HG03378 (cell line): ENCODE data around the gene S100P.
"Not testable (repeated sequence)": the region's sequence is repeated elsewhere in the genome, so short reads cannot be mapped to it uniquely, and the experiment has no call there.

Experiments
- ATAC-seq: cut with Tn5 transposase; IDR thresholded peaks from one replicate; pipeline ENCODE4 v1.9.1; 2021; ENCODE audit warnings: mild to moderate bottlenecking, moderate library complexity; ENCODE audit not compliant: unreplicated experiment

S100P gene

DNA sequence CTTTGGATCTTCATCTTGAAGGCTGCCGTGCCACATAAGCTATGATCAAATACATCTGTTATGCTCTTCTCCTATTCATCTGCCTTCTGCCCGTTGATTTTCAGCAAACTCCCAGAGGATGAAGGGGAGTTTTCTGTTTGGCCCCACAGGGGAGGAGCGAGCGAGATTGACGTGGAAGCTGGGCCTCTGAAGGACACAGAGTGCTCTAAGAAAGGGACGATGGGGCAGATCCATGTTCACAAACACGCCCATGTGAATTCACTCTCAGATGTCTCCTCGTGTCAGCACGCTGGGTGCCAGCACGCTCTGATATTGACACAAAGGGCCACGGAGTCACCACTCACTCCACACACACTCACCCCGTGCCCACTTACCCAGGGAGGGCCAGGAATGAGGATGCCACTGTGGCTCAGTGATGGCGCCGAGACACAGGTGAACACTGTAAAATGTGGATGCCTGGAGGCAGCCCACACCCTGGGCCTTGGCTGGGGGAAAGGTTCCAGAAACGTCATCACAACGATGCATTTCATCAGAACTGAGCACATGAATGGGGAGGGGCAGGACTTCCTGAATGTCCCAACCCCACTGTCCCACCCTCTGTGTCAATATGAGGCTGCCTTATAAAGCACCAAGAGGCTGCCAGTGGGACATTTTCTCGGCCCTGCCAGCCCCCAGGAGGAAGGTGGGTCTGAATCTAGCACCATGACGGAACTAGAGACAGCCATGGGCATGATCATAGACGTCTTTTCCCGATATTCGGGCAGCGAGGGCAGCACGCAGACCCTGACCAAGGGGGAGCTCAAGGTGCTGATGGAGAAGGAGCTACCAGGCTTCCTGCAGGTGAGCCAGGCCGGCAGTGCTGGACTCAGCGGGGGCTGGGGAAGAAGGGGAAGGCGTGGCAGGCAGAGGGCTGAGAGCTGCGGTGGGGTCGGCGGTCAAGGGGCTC, at the start of gene S100P:
TSS of gene S100P (plus strand) at position 648 of the 946 bp plus-strand sequence. CDS start at position 703, 55 bp downstream.
- no peak for ATAC-seq

DNA sequence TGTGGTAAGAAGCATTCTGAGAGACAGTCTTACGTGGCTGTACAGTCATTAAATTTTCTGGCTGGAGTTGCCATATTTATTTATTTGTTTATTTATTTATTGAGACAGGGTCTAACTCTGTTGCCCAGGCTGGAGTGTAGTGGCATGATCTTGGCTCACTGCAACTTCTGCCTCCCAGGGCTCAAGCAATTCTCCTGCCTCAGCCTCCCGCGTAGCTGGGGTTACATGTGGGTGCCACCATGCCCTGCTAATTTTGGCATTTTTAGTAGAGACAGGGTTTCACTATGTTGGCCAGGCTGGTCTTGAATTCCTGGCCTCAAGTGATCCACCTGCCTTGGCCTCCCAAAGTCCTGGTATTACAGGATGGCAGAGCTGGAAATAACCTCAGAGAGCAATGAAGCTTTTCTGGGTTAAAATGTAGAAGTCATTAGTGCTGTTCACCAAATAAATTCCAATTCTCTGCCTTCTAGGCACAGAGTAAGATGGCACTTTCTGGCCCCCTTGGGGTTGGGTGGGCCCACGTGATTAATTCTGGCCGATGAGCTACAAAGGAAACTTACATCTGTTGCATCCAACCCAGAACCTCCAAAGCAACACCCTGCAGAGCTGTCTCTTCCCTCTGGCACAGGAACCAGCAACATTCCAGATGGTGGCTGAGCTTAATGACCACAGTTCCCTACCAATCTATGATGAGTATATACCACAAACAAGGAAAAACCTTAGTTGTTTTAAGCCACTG, 48.7 kb upstream of the S100P start:
- no peak for ATAC-seq

DNA sequence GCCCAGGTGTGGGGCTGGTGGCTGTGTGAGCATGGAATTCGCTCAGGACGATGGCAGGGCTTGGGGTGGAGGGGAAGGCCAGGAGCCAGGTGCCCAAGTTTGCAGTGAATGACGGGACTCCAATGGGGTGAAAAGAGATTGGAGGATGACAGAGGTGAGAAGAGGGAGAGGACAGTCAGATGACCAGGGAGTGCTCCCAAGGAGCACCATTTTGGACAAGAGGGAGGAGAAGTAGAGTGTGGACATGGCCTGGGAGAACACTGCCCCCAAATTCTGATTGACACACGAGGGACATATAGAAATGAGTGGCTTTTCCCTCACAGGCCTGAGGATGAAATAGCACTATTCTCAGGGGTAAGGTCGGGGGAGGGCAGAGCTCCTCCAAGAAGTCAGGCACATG, 46.5 kb upstream of the S100P start:
- ATAC-seq = no peak

DNA sequence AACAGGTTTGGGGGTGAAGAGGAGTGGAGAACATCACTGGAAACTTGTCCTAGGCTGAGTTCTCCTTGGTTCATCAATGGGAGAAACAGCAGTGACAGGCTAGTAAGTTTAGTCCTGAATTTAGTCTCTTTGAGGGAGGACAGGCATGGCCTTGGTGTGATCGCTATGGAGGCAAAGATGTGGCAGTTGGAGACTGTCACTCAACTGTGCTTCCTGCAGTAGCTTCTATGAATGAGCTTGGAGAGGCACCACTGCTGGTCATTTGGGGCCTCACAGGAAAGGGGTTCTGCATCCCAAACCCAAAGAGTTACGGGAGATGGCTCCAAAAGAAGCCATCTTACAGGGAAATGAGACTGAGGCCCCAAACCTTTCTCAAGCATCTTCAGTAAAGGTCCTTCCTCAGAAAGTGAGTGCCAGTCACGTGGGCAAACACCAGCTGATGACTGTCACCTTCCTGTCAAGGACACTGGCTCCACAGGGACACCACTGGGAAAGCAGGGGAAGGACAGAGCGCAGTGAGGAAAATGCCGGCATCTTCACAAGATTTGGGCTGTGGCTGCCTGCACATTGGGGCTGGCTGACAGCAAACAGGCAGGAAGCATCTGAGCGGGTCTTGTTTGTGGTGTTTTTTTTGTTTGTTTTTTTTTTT, 46.0 kb upstream of the S100P start:
- no peak for ATAC-seq

DNA sequence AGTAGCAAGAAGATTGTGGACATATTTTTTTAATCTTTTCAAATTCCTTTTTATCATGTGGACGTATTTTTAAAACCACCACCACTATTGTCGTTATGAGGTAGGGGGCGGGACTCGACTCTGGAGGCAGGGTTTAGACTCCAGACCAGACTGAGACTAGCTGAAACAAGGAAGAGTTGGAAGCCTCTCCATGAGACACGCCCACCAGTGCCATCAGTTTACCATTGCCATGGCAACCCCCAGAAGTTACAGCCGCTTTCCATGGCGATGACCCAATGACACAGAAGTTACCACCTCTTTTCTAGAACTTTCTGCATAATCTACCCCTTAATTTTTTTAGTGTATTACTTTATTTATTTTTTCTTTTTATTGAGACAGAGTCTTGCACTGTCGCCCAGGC, 44.5 kb upstream of the S100P start:
- ATAC-seq = no peak

DNA sequence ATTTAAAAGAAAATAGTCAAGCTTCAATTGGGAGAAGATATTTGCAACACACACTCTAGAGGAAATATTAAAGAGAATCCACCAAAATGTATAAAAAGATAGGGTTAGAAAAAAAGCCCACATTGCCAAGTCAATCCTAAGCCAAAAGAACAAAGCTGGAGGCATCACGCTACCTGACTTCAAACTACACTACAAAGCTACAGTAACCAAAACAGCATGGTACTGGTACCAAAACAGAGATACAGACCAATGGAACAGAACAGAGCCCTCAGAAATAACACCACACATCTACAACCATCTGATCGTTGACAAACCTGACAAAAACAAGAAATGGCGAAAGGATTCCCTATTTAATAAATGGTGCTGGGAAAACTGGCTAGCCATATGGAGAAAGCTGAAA, 39.5 kb upstream of the S100P start:
- not testable (repeated sequence) for ATAC-seq

DNA sequence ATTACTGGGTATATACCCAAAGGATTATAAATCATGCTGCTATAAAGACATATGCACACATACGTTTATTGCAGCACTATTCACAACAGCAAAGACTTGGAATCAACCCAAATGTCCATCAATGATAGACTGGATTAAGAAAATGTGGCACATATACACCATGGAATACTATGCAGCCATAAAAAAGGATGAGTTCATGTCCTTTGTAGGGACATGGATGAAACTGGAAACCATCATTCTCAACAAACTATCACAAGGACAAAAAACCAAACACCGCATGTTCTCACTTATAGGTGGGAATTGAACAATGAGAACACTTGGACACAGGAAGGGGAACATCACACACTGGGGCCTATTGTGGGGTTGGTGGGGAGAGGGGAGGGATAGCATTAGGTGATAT, 38.4 kb upstream of the S100P start:
- ATAC-seq = not testable (repeated sequence)

DNA sequence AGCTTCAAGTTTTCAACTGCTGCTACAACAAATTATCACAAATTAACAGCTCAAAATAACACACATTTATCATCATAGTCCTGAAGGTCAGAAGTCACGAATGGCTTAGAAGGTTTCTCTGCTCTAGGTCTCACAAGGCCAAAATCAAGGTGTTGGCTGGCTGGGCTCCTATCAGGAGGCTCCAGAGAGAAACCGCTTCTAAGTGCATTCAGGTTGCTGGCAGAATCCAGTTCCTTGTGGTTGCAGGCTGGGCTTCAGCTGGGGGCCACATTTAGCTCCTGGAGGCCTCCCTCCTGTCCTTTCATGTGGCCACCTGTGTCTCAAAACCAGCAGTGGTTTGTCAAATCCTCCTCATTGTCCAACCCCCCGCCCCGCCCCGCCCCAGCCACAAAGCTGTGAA, 37.8 kb upstream of the S100P start:
- no peak for ATAC-seq

DNA sequence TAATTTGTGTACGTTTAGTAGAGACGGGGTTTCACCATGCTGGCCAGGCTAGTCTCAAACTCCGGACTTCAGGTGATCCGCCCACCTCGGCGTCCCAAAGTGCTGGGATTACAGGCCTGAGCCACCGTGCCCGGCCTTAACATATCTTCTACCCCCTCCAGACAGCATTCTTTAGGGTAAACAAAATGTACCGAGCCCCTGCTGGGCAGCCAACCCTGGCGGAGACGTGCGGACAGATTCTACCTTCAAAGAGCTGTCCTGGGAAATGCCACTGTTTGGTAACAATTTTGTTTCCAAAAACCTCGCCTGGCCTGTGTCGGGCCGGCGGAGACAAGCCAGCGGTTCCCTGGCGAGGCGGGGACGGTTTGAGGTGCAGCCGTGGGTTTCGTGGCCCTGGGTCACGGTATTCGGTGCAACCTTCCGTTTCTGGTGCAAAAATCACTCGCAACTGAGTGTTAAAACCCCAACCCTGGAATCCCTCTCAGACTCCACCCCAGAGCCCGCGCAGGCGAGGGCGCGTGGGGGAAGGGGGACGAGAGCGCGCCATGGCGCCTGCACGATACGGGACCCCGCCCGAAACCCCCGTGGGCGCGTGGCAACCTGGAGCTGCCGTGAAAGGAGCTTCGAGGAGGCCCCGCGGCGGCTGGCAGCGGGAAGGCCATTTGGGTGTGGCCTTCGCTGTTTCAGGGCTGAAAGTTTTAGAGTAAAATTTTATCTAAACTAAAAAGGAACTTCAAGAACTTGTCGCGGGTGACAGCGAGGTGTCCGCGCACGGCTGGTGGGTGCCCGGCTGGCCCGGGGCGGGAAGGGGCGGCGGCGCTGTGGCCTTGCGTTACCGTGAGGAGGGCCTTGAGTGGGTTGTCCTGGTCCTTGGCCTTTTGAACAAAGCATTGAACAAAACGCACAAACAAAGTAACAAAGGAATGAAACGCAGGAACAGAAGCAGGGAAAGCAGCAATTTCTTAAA, 36.2 kb upstream of the S100P start:
- no peak for ATAC-seq

DNA sequence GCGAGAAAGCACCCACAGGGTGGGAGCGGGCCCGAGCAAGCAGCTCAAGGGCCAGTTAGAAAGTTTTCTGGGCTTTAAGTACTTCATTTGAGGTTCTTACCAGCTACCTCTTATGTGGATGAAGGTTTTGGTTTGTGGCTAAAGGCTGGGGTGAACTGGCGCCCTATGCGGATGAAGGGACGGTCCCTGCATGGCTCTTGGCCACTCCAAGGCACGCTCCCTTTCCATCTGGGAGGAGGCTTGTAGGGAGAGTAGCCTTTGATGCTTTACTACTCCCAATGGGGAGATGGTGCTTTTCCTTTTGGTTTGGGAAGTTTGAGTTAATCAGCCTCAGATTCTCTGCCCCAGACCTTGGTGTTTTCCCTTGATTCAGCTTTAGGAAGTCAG, 35.5 kb upstream of the S100P start:
- no peak for ATAC-seq

DNA sequence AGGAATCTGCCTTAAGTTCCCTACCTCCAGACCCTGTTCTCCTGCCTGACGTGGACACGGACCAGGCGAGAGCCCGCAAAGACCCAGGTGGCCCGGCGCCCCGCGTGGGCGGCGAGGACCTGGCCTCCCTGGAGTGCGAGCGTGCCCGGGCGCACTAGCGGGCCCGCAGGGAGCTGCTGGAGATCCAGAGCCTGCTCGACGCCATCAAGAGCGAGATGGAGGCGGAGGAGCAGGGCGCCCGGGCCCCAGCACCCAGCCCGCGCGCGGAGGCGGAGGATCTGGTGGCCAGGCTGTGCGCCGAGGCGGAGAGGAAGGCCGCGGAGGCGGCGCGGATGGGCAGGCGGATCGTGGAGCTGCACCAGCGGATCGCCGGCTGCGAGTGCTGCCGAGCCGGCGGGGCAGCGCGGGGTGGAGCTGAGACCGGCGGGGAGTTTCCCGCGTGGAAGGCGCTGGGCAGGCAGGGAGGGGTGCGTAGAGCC, 35.0 kb upstream of the S100P start:
- no peak for ATAC-seq

DNA sequence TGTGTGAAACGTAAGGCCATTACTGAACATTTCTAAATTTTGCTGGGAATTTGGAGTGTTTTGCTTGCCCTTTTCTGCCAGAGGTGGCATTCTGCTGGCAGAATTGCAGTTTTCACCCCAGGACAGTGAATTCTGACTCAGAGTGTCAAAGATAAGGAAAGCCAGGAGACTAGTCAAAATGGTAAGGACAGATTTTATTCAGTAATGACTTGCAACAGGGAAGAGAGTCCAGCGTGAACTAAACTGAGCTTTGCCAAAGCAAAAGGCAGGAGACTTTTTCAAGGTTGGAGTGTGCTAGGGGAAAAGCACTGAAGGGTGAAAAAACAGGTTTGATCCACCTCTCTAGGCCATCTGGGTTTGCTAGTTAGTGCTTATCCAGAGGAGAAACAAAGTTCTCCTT, 33.8 kb upstream of the S100P start:
- ATAC-seq = no peak

DNA sequence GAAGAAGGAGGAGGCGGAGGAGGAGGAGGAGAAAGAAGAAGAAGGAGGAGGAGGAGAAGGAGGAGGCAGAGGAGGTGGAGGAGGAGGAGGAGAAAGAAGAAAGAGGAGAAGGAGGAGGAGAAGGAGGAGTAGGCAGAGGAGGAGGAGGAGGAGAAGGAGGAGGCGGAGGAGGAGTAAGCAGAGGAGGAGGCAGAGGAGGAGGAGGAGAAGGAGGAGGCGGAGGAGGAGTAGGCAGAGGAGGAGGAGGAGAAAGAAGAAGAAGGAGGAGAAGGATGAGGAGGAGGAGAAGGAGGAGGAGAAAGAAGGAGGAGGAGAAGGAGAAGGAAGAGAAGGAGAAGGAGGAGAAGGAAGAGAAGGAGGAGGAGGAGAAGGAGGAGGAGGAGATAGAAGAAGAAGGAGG, 33.2 kb upstream of the S100P start:
- ATAC-seq = no peak

DNA sequence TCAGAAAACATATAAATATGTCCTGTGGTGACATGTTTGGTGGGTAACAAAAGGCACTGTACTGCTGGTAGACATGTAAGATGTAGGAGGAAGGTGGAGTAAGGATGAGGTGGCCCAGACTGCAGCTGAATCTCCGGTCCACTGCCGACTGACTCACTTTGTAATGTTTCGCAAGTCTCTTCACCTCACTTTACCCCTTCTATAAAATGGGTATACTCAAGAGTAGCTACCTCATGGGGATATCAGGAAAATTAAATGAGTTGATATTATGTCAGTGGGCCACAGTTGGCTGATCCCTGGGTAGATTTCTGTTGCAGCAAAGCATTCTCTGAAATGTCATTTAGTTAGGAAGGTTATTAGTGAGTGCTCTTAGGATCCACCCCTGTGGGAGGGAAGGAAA, 31.1 kb upstream of the S100P start:
- no peak for ATAC-seq

DNA sequence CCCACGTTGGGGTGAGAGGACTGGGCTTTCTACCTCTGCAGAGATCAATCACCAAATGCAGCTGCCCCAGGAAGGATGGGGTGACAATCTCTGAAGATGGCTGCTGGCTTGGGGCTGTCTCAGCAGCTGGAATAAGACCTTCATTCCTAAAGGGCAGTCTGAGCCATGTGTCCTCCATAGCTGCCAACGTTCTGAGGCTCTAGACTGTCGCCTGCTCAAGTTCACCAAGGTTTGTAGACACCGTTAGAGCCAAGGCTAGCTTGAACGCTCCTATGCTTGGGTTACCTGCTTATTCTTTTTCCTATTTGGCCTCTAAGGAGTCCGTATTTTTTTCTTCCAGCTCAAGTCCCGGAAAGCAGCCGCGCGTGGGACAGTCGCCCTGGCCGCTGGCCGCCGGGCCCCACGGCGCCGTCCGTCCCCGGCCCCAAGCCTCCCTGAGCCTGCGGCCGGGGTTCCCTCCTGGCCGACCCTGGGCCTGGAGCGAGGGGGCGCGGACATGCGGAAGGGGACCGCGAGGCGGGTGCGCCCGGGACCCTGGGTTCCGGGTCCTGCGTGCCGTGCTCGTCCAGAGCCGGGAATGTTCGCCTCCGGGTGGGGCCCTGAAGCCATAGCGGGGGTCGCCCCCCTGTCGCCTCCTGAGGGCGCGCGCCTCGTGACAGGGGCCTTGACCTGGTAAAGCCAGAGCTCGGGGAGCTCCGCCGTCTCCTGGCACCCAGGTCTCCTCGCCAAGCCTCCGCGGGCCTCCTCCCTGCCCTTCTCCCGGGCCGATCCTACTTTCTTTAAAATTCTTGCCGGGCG, 29.9 kb upstream of the S100P start:
- no peak for ATAC-seq

DNA sequence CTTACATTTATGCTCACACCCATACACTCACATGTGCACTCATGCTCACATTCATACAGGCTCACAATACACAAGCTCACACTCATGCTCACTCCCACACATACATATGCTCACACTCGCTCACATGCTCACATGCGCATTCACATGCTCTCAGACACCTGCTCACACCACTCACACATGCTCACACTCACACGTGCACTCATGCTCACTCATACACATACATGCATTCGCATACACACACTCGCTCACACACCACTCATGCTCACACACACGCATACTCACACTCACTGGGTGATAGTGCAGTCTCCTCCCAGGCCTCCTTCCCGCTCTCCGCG, 28.4 kb upstream of the S100P start:
- no peak for ATAC-seq

DNA sequence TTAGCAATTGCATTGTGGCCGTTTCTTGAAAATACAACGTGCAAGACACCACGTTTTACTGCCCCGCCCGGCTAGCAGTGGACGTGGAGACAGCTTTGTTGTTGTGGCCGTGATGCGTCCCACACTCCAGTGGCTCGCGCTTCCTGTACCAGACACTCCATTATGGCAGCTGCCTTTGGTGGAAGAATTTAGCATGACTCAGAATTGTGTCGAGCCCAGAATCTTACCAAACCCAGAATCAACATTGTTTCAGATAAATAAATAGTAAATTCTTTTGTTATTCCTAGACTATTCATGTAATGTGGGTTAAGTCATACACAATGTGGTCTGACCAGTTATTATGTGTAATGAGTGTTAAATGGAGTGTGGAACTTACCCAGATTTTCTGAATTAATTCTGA, 25.3 kb upstream of the S100P start:
- ATAC-seq = no peak

DNA sequence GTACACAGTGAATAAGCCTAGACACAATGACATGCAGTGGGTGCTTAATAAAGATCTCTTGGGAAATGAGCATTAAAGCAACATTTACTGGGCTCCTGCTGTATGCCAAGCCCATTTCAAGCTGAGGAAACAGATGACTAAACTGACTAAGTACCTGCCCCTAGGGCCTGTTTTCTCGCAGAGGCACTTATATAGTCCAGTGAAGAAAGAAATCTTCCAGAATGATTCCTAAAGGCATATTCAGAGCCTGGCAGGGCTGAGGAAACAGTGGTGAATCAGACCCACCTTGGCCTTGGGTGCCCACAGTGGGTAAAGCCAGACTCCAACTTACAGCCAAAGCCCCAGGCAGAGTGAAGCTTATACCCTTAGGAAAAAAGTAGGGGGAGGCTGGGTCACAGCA, 22.0 kb upstream of the S100P start:
- ATAC-seq = no peak

DNA sequence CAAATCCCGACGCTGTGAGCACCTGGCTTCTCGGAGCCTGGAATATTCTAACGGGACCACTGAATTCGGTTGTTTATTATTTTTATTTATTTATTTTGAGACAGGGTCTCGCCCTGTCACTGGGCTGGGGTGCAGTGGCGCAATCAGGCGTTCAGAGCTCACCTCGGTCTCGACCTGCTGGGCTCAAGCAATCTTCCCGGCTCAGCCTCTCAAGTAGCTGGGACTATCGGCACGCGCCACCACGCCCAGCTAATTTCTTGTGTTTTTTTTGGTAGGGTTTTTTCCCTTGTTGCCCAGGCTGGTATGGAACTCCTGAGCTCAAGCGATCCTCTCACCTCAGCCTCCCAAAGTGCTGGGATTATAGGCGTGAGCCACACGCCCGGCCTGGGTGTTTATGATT, 21.5 kb upstream of the S100P start:
- no peak for ATAC-seq
